Measurements from ENCODE around the gene EFNB2. TPM values are rescaled to one million over a fixed set of nuclear protein-coding genes. Genes with fewer than 3 reads are reported as not detected.

Gene EFNB2
- total and polyA plus RNA-seq, 2 donors (not counting 3 experiments of a cell fraction or from before 2014, with no cell fraction given), result 50.4 to 69.5 TPM

DNA sequence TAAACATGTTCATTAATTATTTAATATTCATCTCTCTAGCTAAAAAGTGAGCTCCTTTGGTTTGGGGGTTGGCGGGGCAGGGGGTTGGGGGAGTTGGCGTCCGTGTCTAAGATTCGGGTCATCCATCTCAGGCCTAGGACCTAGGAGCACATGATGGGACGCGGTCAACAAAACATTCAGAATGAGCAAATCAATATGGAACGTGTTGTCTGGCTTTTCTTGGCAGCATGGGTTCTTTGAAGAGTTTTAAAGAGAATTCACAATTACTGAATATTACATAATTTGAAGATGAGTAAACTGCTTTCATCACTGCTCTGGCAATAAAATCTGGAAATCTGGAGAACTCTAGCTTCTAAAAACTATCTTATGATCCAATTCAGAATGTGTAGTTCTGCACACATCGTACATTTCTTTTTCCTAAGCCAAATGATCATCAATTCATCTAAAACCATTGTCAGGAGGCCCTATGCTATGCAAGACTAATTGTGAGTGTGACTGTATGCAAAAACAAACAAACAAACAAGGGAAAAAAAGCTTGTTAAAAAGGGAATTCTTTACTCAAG lies 37.9 kb upstream of the EFNB2 start:
- intact Hi-C loops (cut with micrococcal nuclease), result no loop called here
- no peaks in the 10 kb centered on the region for H3K36me3 ChIP-seq (ENCODE audit: control insufficient read depth in 2 of 2, extremely low read depth in 1 of 2, insufficient read depth in 2 of 2, low read length in 2 of 2)
- H3K27ac ChIP-seq (ENCODE audit: insufficient read depth, low read depth, low read length), result no peak overlapping the region
- no peaks in the 10 kb centered on the region for H3K79me2 ChIP-seq (ENCODE audit: control insufficient read depth, insufficient read depth, low read length)
- no peak overlapping the region for H3K4me3 ChIP-seq (replicated peaks in 1 of 3; ENCODE audit: insufficient read depth in 1 of 3, low read depth in 1 of 3, low read length in 3 of 3)
- FAIRE-seq (no peak), DNase-seq (ENCODE audit: low read depth, low spot score) (no peak)
- H2AFZ ChIP-seq (ENCODE audit: low read depth, low read length), result no peak overlapping the region
- BruUV-seq (replicated peaks), result no TSS peak
- no peaks in the 10 kb centered on the region for H4K20me1 ChIP-seq (replicated peaks; ENCODE audit: control insufficient read depth, extremely low read depth, insufficient read depth, low read length)
- dilution Hi-C loops (cut with MboI; ENCODE audit: extremely low pct_ligation_motif_present, low sequenced_read_pairs), result no loop called here
- no peaks in the 10 kb centered on the region for H3K9me1 ChIP-seq (replicated peaks; ENCODE audit: control insufficient read depth, extremely low read depth, insufficient read depth, low read length)
- ChIA-PET CTCF (no interaction called here), POLR2A (no interaction called here)
- no peak overlapping the region for H3K9ac ChIP-seq (replicated peaks; ENCODE audit: extremely low read depth, insufficient read depth, low read length)
- TF ChIP-seq GATA2 (IDR thresholded peaks at IDR 0.05; ENCODE audit: insufficient read depth, insufficient read length, low read depth, low read length), result no peak
- TF ChIP-seq FOS (IDR thresholded peaks at IDR 0.05; ENCODE audit: borderline replicate concordance, insufficient read depth, low read length), result no peak
- no peak for TF ChIP-seq JUN (IDR thresholded peaks at IDR 0.05; ENCODE audit: borderline replicate concordance, insufficient read depth, insufficient read length, low read depth)
- TF ChIP-seq, protein P1, sequence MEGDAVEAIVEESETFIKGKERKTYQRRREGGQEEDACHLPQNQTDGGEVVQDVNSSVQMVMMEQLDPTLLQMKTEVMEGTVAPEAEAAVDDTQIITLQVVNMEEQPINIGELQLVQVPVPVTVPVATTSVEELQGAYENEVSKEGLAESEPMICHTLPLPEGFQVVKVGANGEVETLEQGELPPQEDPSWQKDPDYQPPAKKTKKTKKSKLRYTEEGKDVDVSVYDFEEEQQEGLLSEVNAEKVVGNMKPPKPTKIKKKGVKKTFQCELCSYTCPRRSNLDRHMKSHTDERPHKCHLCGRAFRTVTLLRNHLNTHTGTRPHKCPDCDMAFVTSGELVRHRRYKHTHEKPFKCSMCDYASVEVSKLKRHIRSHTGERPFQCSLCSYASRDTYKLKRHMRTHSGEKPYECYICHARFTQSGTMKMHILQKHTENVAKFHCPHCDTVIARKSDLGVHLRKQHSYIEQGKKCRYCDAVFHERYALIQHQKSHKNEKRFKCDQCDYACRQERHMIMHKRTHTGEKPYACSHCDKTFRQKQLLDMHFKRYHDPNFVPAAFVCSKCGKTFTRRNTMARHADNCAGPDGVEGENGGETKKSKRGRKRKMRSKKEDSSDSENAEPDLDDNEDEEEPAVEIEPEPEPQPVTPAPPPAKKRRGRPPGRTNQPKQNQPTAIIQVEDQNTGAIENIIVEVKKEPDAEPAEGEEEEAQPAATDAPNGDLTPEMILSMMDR (IDR thresholded peaks at IDR 0.05; ENCODE audit: extremely low read depth in 1 of 2, insufficient read depth in 1 of 2, low read depth in 1 of 2, low read length in 2 of 2), result no peak
- TF ChIP-seq POLR2AphosphoS5 (IDR thresholded peaks at IDR 0.05; ENCODE audit: insufficient read depth, low read depth, low read length), result no peak
- H3K27me3 ChIP-seq (ENCODE audit: control insufficient read depth in 2 of 2, insufficient read depth in 2 of 2, low read length in 2 of 2), result no peaks in the 10 kb centered on the region
- H3K4me1 ChIP-seq (ENCODE audit: control insufficient read depth, extremely low read depth, insufficient read depth, low read length), result peaks cover 4% of the 10 kb centered on the region
- no peaks in the 10 kb centered on the region for H3K9me3 ChIP-seq (replicated peaks; ENCODE audit: control insufficient read depth, insufficient read depth, low read length)
- H3K4me2 ChIP-seq (ENCODE audit: insufficient read depth, low read length), result no peak overlapping the region
